Hematopoietic multipotent progenitor cell treated with erythropoietin and hydrocortisone succinate and interleukin-3 and kit ligand, for 17 days (in vitro differentiated cells): Measurements from ENCODE around the gene RPH3AL.
"Not testable (repeated sequence)": the region's sequence is repeated elsewhere in the genome, so short reads cannot be mapped to it uniquely, and the experiment has no call there.

Experiments used
- DNase-seq: peaks from one replicate; pipeline ENCODE4 v3.0.0-alpha.2; 2015; ENCODE audit warnings: low spot score

The RPH3AL gene

GRCh38 chr17:282000-282911, 70.4 kb downstream of the RPH3AL start:
- DNase-seq: no peak

- no peak for DNase-seq
Measured at GRCh38 chr17:281365-281999, 71.1 kb downstream of the RPH3AL start.

- DNase-seq: no peak
Measured at GRCh38 chr17:280901-281300, 71.7 kb downstream of the RPH3AL start.

- no peak for DNase-seq
Measured at GRCh38 chr17:280216-280615, 72.4 kb downstream of the RPH3AL start.

- no peak for DNase-seq
Measured at GRCh38 chr17:279776-280175, 72.8 kb downstream of the RPH3AL start.

- DNase-seq: no peak
Measured at GRCh38 chr17:279331-279730, 73.3 kb downstream of the RPH3AL start.

- no peak for DNase-seq
Measured at GRCh38 chr17:278676-279059, 73.9 kb downstream of the RPH3AL start.

- no peak for DNase-seq
Measured at GRCh38 chr17:278055-278675, 74.4 kb downstream of the RPH3AL start.

- no peak for DNase-seq
Measured at GRCh38 chr17:274902-275301, 77.7 kb downstream of the RPH3AL start.

- DNase-seq: no peak
Measured at GRCh38 chr17:273981-274832, 78.4 kb downstream of the RPH3AL start.

GRCh38 chr17:272856-273255, 79.8 kb downstream of the RPH3AL start:
- not testable (repeated sequence) for DNase-seq

GRCh38 chr17:271928-272623, 80.5 kb downstream of the RPH3AL start:
- not testable (repeated sequence) for DNase-seq

GRCh38 chr17:269616-270514, 82.7 kb downstream of the RPH3AL start:
- no peak for DNase-seq

- no peak for DNase-seq
Measured at GRCh38 chr17:266701-267667, 85.6 kb downstream of the RPH3AL start.

GRCh38 chr17:266219-266618, 86.4 kb downstream of the RPH3AL start:
- no peak for DNase-seq

- DNase-seq: no peak
Measured at GRCh38 chr17:265718-266117, 86.9 kb downstream of the RPH3AL start.

GRCh38 chr17:263773-264172, 88.8 kb downstream of the RPH3AL start:
- no peak for DNase-seq

- DNase-seq: no peak
Measured at GRCh38 chr17:263271-263670, 89.3 kb downstream of the RPH3AL start.

GRCh38 chr17:261635-262034, 91.0 kb downstream of the RPH3AL start:
- no peak for DNase-seq
